H1 (cell line): ENCODE data around the gene KPNA4. TPM values are rescaled to one million over a fixed set of nuclear protein-coding genes. Genes with fewer than 3 reads are reported as not detected.

Experiments
- CTCF ChIA-PET: fragments of 300-600 bp; sonication (Branson Sonifier 250); formaldehyde crosslinking; loops from one replicate; lab custom pipeline; 2021; ENCODE audit not compliant: partially characterized antibody; lab: Charles Lee
- POLR2A ChIA-PET: fragments of 300-600 bp; sonication (Branson Sonifier 250); formaldehyde crosslinking; loops from one replicate; lab custom pipeline; 2021; ENCODE audit warnings: inconsistent platforms; ENCODE audit not compliant: partially characterized antibody; lab: Charles Lee
- DNase-seq, 2 experiments: peaks; one replicate each; pipeline versions ENCODE4 v3.0.0 to v3.0.0-alpha.2; 2010 to 2022; ENCODE audit warnings: low spot score in 2 of 2, low read depth in 1 of 2, mixed read lengths in 1 of 2
- FAIRE-seq: peaks from 2 replicates; lab custom pipeline; 2011; peaks lifted over from hg19 to GRCh38; lab: Jason Lieb, UNC
- H2AFZ ChIP-seq: 2 replicates; pipeline ENCODE4 v1.8.1; 2012; ENCODE audit warnings: low read length, inconsistent platforms
- H2AK5ac ChIP-seq: 2 replicates; pipeline ENCODE4 v1.6.1; 2013; ENCODE audit warnings: low read depth, low read length
- H2BK120ac ChIP-seq: replicated peaks from 2 replicates; pipeline ENCODE3; 2013; ENCODE audit warnings: low read depth, low read length, inconsistent platforms
- H2BK12ac ChIP-seq: 2 replicates; pipeline ENCODE4 v1.6.1; 2013; ENCODE audit warnings: low read depth, low read length
- H2BK15ac ChIP-seq: 2 replicates; pipeline ENCODE4 v1.6.1; 2013; ENCODE audit warnings: low read length
- H2BK20ac ChIP-seq: 2 replicates; pipeline ENCODE4 v1.6.1; 2013; ENCODE audit warnings: low read length
- H2BK5ac ChIP-seq: 2 replicates; pipeline ENCODE4 v1.6.1; 2013; ENCODE audit warnings: low read depth, low read length
- H3K14ac ChIP-seq: 2 replicates; pipeline ENCODE4 v1.6.1; 2013; ENCODE audit warnings: inconsistent platforms; ENCODE audit not compliant: insufficient read length
- H3K18ac ChIP-seq: 2 replicates; pipeline ENCODE4 v1.6.1; 2013; ENCODE audit warnings: low read length; ENCODE audit errors: extremely low read depth
- H3K23ac ChIP-seq: 2 replicates; pipeline ENCODE4 v1.6.1; 2013; ENCODE audit warnings: inconsistent platforms; ENCODE audit not compliant: insufficient read length
- H3K23me2 ChIP-seq: 2 replicates; pipeline ENCODE4 v1.6.1; 2013; ENCODE audit warnings: low read depth, low read length
- H3K27ac ChIP-seq: 2 replicates; pipeline ENCODE4 v1.6.1; 2011; ENCODE audit warnings: low read depth, low read length, inconsistent platforms
- H3K27me3 ChIP-seq, 4 experiments: replicated peaks in 1 of 4; 1 replicate in 1 of 4; 2 replicates in 3 of 4; pipeline versions ENCODE4 v1.6.1 to v1.8.1; 2011 to 2013; ENCODE audit warnings: low read length in 3 of 4, mild to moderate bottlenecking in 3 of 4, inconsistent platforms in 2 of 4, mixed read lengths in 2 of 4, moderate library complexity in 1 of 4; ENCODE audit not compliant: control insufficient read depth in 3 of 4, insufficient read depth in 3 of 4; ENCODE audit errors: extremely low read depth in 1 of 4
- H3K36me3 ChIP-seq, 4 experiments: 2 replicates each; pipeline versions ENCODE4 v1.6.1 to v1.8.1; 2011 to 2013; ENCODE audit warnings: mild to moderate bottlenecking in 4 of 4, low read length in 3 of 4, moderate library complexity in 2 of 4, control low read depth in 1 of 4, inconsistent platforms in 1 of 4; ENCODE audit not compliant: insufficient read depth in 4 of 4, control insufficient read depth in 2 of 4
- H3K4ac ChIP-seq: replicated peaks from 2 replicates; pipeline ENCODE3; 2013; ENCODE audit warnings: low read length, low read depth, mixed read lengths, inconsistent platforms; ENCODE audit not compliant: insufficient read length
- H3K4me1 ChIP-seq, 4 experiments: replicated peaks in 1 of 4; 1 replicate in 1 of 4; 2 replicates in 3 of 4; pipeline versions ENCODE4 v1.6.1 to v1.8.1; 2011 to 2013; ENCODE audit warnings: low read length in 3 of 4, inconsistent platforms in 2 of 4, mixed read lengths in 1 of 4; ENCODE audit not compliant: insufficient read depth in 4 of 4, control insufficient read depth in 3 of 4
- H3K4me2 ChIP-seq, 2 experiments: 2 replicates each; pipeline versions ENCODE4 v1.6.1 to v1.8.1; 2011 to 2013; ENCODE audit warnings: low read depth in 2 of 2, low read length in 2 of 2, control low read depth in 1 of 2, inconsistent platforms in 1 of 2, mild to moderate bottlenecking in 1 of 2; ENCODE audit not compliant: insufficient read depth in 1 of 2
- H3K4me3 ChIP-seq, 4 experiments: fragments of 200-600, 300-600 bp in 1 of 4; sonication (generic), shearing (Covaris generic), sonication (Bioruptor Twin) in 1 of 4; 2 replicates each; pipeline versions ENCODE4 v1.5.1 to v1.8.1; 2011 to 2016; ENCODE audit warnings: low read length in 4 of 4, low read depth in 3 of 4, control low read depth in 2 of 4, inconsistent platforms in 2 of 4, mild to moderate bottlenecking in 2 of 4, mixed read lengths in 1 of 4, moderate library complexity in 1 of 4; ENCODE audit not compliant: insufficient read depth in 2 of 4; ENCODE audit errors: extremely low read depth in 1 of 4
- H3K56ac ChIP-seq: replicated peaks from 2 replicates; pipeline ENCODE3; 2013; ENCODE audit warnings: low read depth, mild to moderate bottlenecking, mixed read lengths, low read length, inconsistent platforms; ENCODE audit not compliant: insufficient read length
- H3K79me1 ChIP-seq: 2 replicates; pipeline ENCODE4 v1.6.1; 2013; ENCODE audit warnings: low read depth, low read length, control low read depth
- H3K79me2 ChIP-seq, 2 experiments: 2 replicates each; pipeline versions ENCODE4 v1.6.1 to v1.8.1; 2012 to 2013; ENCODE audit warnings: low read length in 2 of 2, mild to moderate bottlenecking in 2 of 2, inconsistent platforms in 1 of 2; ENCODE audit not compliant: insufficient read depth in 2 of 2, control insufficient read depth in 1 of 2
- H3K9ac ChIP-seq, 4 experiments: replicated peaks in 1 of 4; 1 replicate in 1 of 4; 2 replicates in 3 of 4; pipeline versions ENCODE4 v1.6.1 to v1.8.1; 2011 to 2013; ENCODE audit warnings: low read depth in 3 of 4, low read length in 3 of 4, control low read depth in 2 of 4, mild to moderate bottlenecking in 2 of 4, moderate library complexity in 2 of 4, inconsistent platforms in 1 of 4; ENCODE audit errors: extremely low read depth in 1 of 4
- H3K9me3 ChIP-seq, 2 experiments: 2 replicates each; pipeline versions ENCODE4 v1.6.1 to v1.8.1; 2012 to 2013; ENCODE audit warnings: mild to moderate bottlenecking in 2 of 2, moderate library complexity in 2 of 2, control low read depth in 1 of 2, inconsistent platforms in 1 of 2, low read depth in 1 of 2, low read length in 1 of 2, mixed read lengths in 1 of 2; ENCODE audit not compliant: insufficient read depth in 2 of 2
- H4K20me1 ChIP-seq, 2 experiments: replicated peaks in 1 of 2; 2 replicates each; pipeline versions ENCODE3 to v1.8.1; 2011 to 2013; ENCODE audit warnings: inconsistent platforms in 2 of 2, low read length in 2 of 2, mild to moderate bottlenecking in 1 of 2; ENCODE audit not compliant: insufficient read depth in 2 of 2, control insufficient read depth in 1 of 2
- H4K5ac ChIP-seq: 2 replicates; pipeline ENCODE4 v1.6.1; 2013; ENCODE audit warnings: low read length, low read depth, mixed read lengths, inconsistent platforms; ENCODE audit not compliant: insufficient read length
- H4K8ac ChIP-seq: 2 replicates; pipeline ENCODE4 v1.8.0; 2013; ENCODE audit warnings: mild to moderate bottlenecking, moderate library complexity, low read length, inconsistent platforms; ENCODE audit not compliant: insufficient read depth; ENCODE audit errors: extremely low read depth
- H4K91ac ChIP-seq: replicated peaks from 2 replicates; pipeline ENCODE3; 2013; ENCODE audit warnings: low read length, mixed read lengths, inconsistent platforms; ENCODE audit not compliant: insufficient read length
- ATF2 ChIP-seq: IDR thresholded peaks from 2 replicates; pipeline ENCODE4 v1.6.1; 2012; ENCODE audit warnings: low read length, inconsistent platforms
- BACH1 ChIP-seq: IDR thresholded peaks from 2 replicates; pipeline ENCODE4 v1.6.1; 2012; ENCODE audit warnings: low read length, improper control_type of control experiment
- BRCA1 ChIP-seq: IDR thresholded peaks from 2 replicates; pipeline ENCODE4 v1.6.1; 2012; ENCODE audit warnings: low read depth, low read length, improper control_type of control experiment
- CBX8 ChIP-seq: fragments of 300-800, 300-1000 bp; sonication (generic); IDR thresholded peaks from 2 replicates; pipeline ENCODE4 v1.7.1; 2016; ENCODE audit warnings: low read depth, low read length, borderline replicate concordance
- CEBPB ChIP-seq: IDR thresholded peaks from 2 replicates; pipeline ENCODE4 v1.6.1; 2012; ENCODE audit warnings: low read depth, low read length
- CTBP2 ChIP-seq: IDR thresholded peaks from 2 replicates; pipeline ENCODE4 v1.7.0; 2011; ENCODE audit warnings: borderline replicate concordance, mild to moderate bottlenecking, moderate library complexity, mixed read lengths, low read length; ENCODE audit not compliant: insufficient read depth, insufficient read length
- EZH2 ChIP-seq: fragments of 200-600 bp; sonication (generic); IDR thresholded peaks from 2 replicates; pipeline ENCODE4 v1.7.1; 2012; ENCODE audit warnings: low read depth, mild to moderate bottlenecking, moderate library complexity, low read length, inconsistent platforms; ENCODE audit not compliant: severe bottlenecking
- HDAC6 ChIP-seq: IDR thresholded peaks from one replicate; pipeline ENCODE4 v1.7.1; 2012; ENCODE audit warnings: low read depth, mild to moderate bottlenecking, inconsistent platforms, low read length, moderate library complexity
- JUN ChIP-seq: IDR thresholded peaks from 2 replicates; pipeline ENCODE4 v1.6.1; 2011; ENCODE audit warnings: low read depth, mild to moderate bottlenecking, improper control_type of control experiment, low read length
- RAD21 ChIP-seq, 2 experiments: IDR thresholded peaks in 1 of 2; conservative IDR thresholded peaks in 1 of 2; 2 replicates each; pipeline ENCODE4 v1.6.1; 2011; ENCODE audit warnings: low read depth in 2 of 2, low read length in 2 of 2, improper control_type of control experiment in 1 of 2, inconsistent platforms in 1 of 2, mild to moderate bottlenecking in 1 of 2, moderate library complexity in 1 of 2
- TBP ChIP-seq: IDR thresholded peaks from 2 replicates; pipeline ENCODE4 v1.6.1; 2011; ENCODE audit warnings: low read depth, low read length, improper control_type of control experiment
- TCF12 ChIP-seq: IDR thresholded peaks from 2 replicates; pipeline ENCODE4 v1.6.1; 2011; ENCODE audit warnings: low read depth, mild to moderate bottlenecking, low read length
- TEAD4 ChIP-seq: IDR thresholded peaks from 2 replicates; pipeline ENCODE4 v1.6.1; 2012; ENCODE audit warnings: low read depth, low read length, inconsistent platforms, mixed read lengths
- WGBS, 2 experiments: shearing (Covaris generic) in 1 of 2; methylation state at CpG; one replicate each; pipeline versions ENCODE4 v1.1.6 to v1.1.7; 2013 to 2015; ENCODE audit warnings: low lambda C conversion rate in 2 of 2, mixed read lengths in 2 of 2, inconsistent platforms in 1 of 2, low coverage in 1 of 2, missing lambda C conversion rate in 1 of 2; ENCODE audit not compliant: insufficient replicate concordance in 2 of 2, insufficient coverage in 1 of 2, insufficient read length in 1 of 2; ENCODE audit errors: extremely low coverage in 1 of 2, missing lambda C conversion rate in 1 of 2; 5-methylcytosine and 5-hydroxymethylcytosine counted together
- polyA plus RNA-seq, 7 experiments: library from polyadenylated mRNA; depleted of rRNA in 3 of 7; stranded (reverse) in 5 of 7; unstranded in 2 of 7; fragments of >200 nt in 5 of 7; fragments of 200-250 nt in 2 of 7; gene quantifications; 1 replicate in 5 of 7; 2 replicates in 1 of 7; 4 replicates in 1 of 7; pipeline versions ENCODE4 v1.2.1 to v1.2.3, GENCODE V29; 2011 to 2013; ENCODE audit warnings: missing spikeins in 2 of 7, mixed read lengths in 2 of 7
- total RNA-seq: library from RNA; stranded (reverse); fragmentation: NEBNext Ultra II Directional; extraction: Animal tissue kit (Norgen Biotek cat#: 25700); gene quantifications from 2 replicates; pipeline ENCODE4 v1.2.1, GENCODE V29; 2021

KPNA4 gene
- total and polyA plus RNA-seq, 2 of the 8 experiments (the other 6 are each of a cell fraction or from before 2014, with no cell fraction given): 13.2 to 81.9 TPM

- H3K4me1 ChIP-seq: no peaks in the 10 kb centered on the region
- no peak overlapping the region for H3K27ac ChIP-seq
- DNase-seq (no peak), FAIRE-seq (no peak)
- no peak overlapping the region for H3K4me2 ChIP-seq
- no peaks in the 10 kb centered on the region for H3K79me2 ChIP-seq
- H3K23me2 ChIP-seq: no peaks in the 10 kb centered on the region
- H3K56ac ChIP-seq: no peak overlapping the region
- peaks cover 0 to 5% of the 10 kb centered on the region in 2 experiments; a peak in 1 of 4 replicates for H3K9me3 ChIP-seq
- no peak overlapping the region for H4K8ac ChIP-seq
- H3K14ac ChIP-seq: no peak overlapping the region
- H4K20me1 ChIP-seq: no peaks in the 10 kb centered on the region
- POLR2A ChIA-PET: interaction anchor here (1.3 kb wide), 1 partner anchor 26 kb away, joined by 3 read pairs; no protein-coding TSS in a partner anchor
- H2BK12ac ChIP-seq: no peak overlapping the region
- WGBS, 2 experiments: 95% methylated on average over 3 of the region's 3 CpGs; no CpG with 5 or more reads in 1 of the 2 experiments
- no peak overlapping the region for H3K9ac ChIP-seq
- no peak overlapping the region for H3K23ac ChIP-seq
- H3K4ac ChIP-seq: no peak overlapping the region
- no peak overlapping the region for H3K18ac ChIP-seq
- H3K4me3 ChIP-seq: no peak overlapping the region
- H2AFZ ChIP-seq: no peak overlapping the region
- no peak overlapping the region for H2BK5ac ChIP-seq
- H4K5ac ChIP-seq: no peak overlapping the region
- H2AK5ac ChIP-seq: no peak overlapping the region
- H2BK120ac ChIP-seq: no peak overlapping the region
- H3K27me3 ChIP-seq: no peaks in the 10 kb centered on the region
- CTCF ChIA-PET: interaction anchor here (1.2 kb wide), 1 partner anchor 14 kb away, joined by 5 read pairs; no protein-coding TSS in a partner anchor
- H3K79me1 ChIP-seq: no peaks in the 10 kb centered on the region
- H2BK20ac ChIP-seq: no peak overlapping the region
- no peaks in the 10 kb centered on the region for H3K36me3 ChIP-seq
- H4K91ac ChIP-seq: no peak overlapping the region
- no peak overlapping the region for H2BK15ac ChIP-seq
- TF ChIP-seq TCF12 (no peak), BACH1 (no peak), JUN (no peak), CBX8 (no peak), HDAC6 (no peak), CEBPB (no peak), CTBP2 (no peak), RAD21 (IDR thresholded peaks at IDR 0.05 in 1 of 2, conservative IDR thresholded peaks at IDR 0.05 in 1 of 2; ENCODE audit: low read depth in 2 of 2, low read length in 2 of 2) (no peak), ATF2 (no peak), EZH2 (no peak), BRCA1 (no peak), TBP (no peak), TEAD4 (no peak)
Observed at GRCh38 chr3:160455846-160456245, 109.5 kb downstream of the KPNA4 start.
